Endothelial cell of umbilical vein (primary cell): Measurements from ENCODE around the gene ELMO1. TPM values are rescaled to one million over a fixed set of nuclear protein-coding genes. Genes with fewer than 3 reads are reported as not detected.
A peak's percentile ranks its signal among the peaks of the same experiment; 100 is the strongest.

Source experiments
- BruUV-seq: library from RNA; stranded (reverse); fragments of 400-500 nt; replicated peaks from 2 replicates; lab custom pipeline; 2021; lab: Mats Ljungman, UMichigan
- CTCF ChIA-PET: fragments of 300-600, 350-600 bp; sonication (Branson Sonifier 250); formaldehyde crosslinking; loops from one replicate; lab custom pipeline; 2021; ENCODE audit warnings: antibody characterized with exemption, inconsistent platforms; lab: Charles Lee
- POLR2A ChIA-PET: fragments of 300-600, 350-600 bp; sonication (Branson Sonifier 250); formaldehyde crosslinking; loops from one replicate; lab custom pipeline; 2021; ENCODE audit warnings: antibody characterized with exemption, inconsistent platforms; lab: Charles Lee
- DNase-seq: peaks from one replicate; pipeline ENCODE4 v3.0.0-alpha.2; 2011; ENCODE audit warnings: low read depth, low spot score
- FAIRE-seq: peaks from 2 replicates; lab custom pipeline; 2011; peaks lifted over from hg19 to GRCh38; lab: Jason Lieb, UNC
- H2AFZ ChIP-seq: 2 replicates; pipeline ENCODE4 v1.6.0; 2012; ENCODE audit warnings: low read depth, low read length, control low read depth, inconsistent platforms
- H3K27ac ChIP-seq: 2 replicates; pipeline ENCODE4 v1.5.1; 2011; ENCODE audit warnings: low read depth, mild to moderate bottlenecking, control low read depth, low read length, moderate library complexity; ENCODE audit not compliant: insufficient read depth
- H3K27me3 ChIP-seq, 2 experiments: 2 replicates each; pipeline versions ENCODE4 v1.6.0 to v1.6.1; 2011; ENCODE audit warnings: low read length in 2 of 2, mixed read lengths in 1 of 2; ENCODE audit not compliant: control insufficient read depth in 2 of 2, insufficient read depth in 2 of 2
- H3K36me3 ChIP-seq, 2 experiments: 2 replicates in 1 of 2; 3 replicates in 1 of 2; pipeline ENCODE4 v1.5.1; 2011; ENCODE audit warnings: low read length in 2 of 2, mild to moderate bottlenecking in 1 of 2, moderate library complexity in 1 of 2; ENCODE audit not compliant: control insufficient read depth in 2 of 2, insufficient read depth in 2 of 2; ENCODE audit errors: extremely low read depth in 1 of 2
- H3K4me1 ChIP-seq: 3 replicates; pipeline ENCODE4 v1.5.1; 2011; ENCODE audit warnings: mild to moderate bottlenecking, low read length; ENCODE audit not compliant: control insufficient read depth, insufficient read depth; ENCODE audit errors: extremely low read depth
- H3K4me2 ChIP-seq: 2 replicates; pipeline ENCODE4 v1.6.1; 2011; ENCODE audit warnings: low read length, control low read depth, mixed read lengths; ENCODE audit not compliant: insufficient read depth
- H3K4me3 ChIP-seq, 3 experiments: fragments of 200-600 bp in 1 of 3; sonication (generic), shearing (Covaris generic) in 1 of 3; replicated peaks in 1 of 3; 2 replicates each; pipeline ENCODE4 v1.5.1; 2011 to 2016; ENCODE audit warnings: control low read depth in 3 of 3, low read length in 3 of 3, mild to moderate bottlenecking in 2 of 3, inconsistent platforms in 1 of 3, low read depth in 1 of 3, moderate library complexity in 1 of 3; ENCODE audit not compliant: insufficient read depth in 1 of 3
- H3K79me2 ChIP-seq: 2 replicates; pipeline ENCODE4 v1.6.0; 2012; ENCODE audit warnings: low read length, inconsistent platforms; ENCODE audit not compliant: control insufficient read depth, insufficient read depth
- H3K9ac ChIP-seq: replicated peaks from 2 replicates; pipeline ENCODE3; 2011; ENCODE audit warnings: low read length, control low read depth; ENCODE audit not compliant: insufficient read depth; ENCODE audit errors: extremely low read depth
- H3K9me1 ChIP-seq: replicated peaks from 3 replicates; pipeline ENCODE4 v1.6.0; 2011; ENCODE audit warnings: mild to moderate bottlenecking, low read length; ENCODE audit not compliant: control insufficient read depth, insufficient read depth; ENCODE audit errors: extremely low read depth
- H3K9me3 ChIP-seq: replicated peaks from 2 replicates; pipeline ENCODE4 v1.5.1; 2012; ENCODE audit warnings: low read length, inconsistent platforms; ENCODE audit not compliant: control insufficient read depth, insufficient read depth
- H4K20me1 ChIP-seq: replicated peaks from 2 replicates; pipeline ENCODE3; 2011; ENCODE audit warnings: mild to moderate bottlenecking, low read length; ENCODE audit not compliant: control insufficient read depth, insufficient read depth; ENCODE audit errors: extremely low read depth
- CTCF ChIP-seq, 2 donors: IDR thresholded peaks; 1 replicate in 1 of 2; 2 replicates in 1 of 2; pipeline ENCODE4 v1.5.1; 2011; ENCODE audit warnings: low read length in 2 of 2, mild to moderate bottlenecking in 2 of 2, moderate library complexity in 2 of 2, control low read depth in 1 of 2, inconsistent platforms in 1 of 2, low read depth in 1 of 2; ENCODE audit not compliant: insufficient read depth in 1 of 2; ENCODE audit errors: extremely low read depth in 1 of 2
- EZH2 ChIP-seq: IDR thresholded peaks from 2 replicates; pipeline ENCODE4 v1.6.1; 2012; ENCODE audit warnings: borderline replicate concordance, low read depth, mild to moderate bottlenecking, moderate library complexity, low read length, inconsistent platforms; ENCODE audit not compliant: severe bottlenecking
- FOS ChIP-seq: IDR thresholded peaks from 2 replicates; pipeline ENCODE4 v1.6.1; 2011; ENCODE audit warnings: mild to moderate bottlenecking, low read length, moderate library complexity, borderline replicate concordance; ENCODE audit not compliant: insufficient read depth
- GATA2 ChIP-seq: IDR thresholded peaks from 2 replicates; pipeline ENCODE4 v1.7.0; 2011; ENCODE audit warnings: low read depth, mild to moderate bottlenecking, moderate library complexity, mixed read lengths, low read length; ENCODE audit not compliant: insufficient read length, insufficient read depth
- JUN ChIP-seq: IDR thresholded peaks from 2 replicates; pipeline ENCODE4 v1.6.1; 2011; ENCODE audit warnings: borderline replicate concordance, low read depth; ENCODE audit not compliant: insufficient read length, insufficient read depth
- MAX ChIP-seq: IDR thresholded peaks from 2 replicates; pipeline ENCODE4 v1.6.1; 2011; ENCODE audit not compliant: insufficient read depth, insufficient read length
- MYC ChIP-seq: IDR thresholded peaks from one replicate; pipeline ENCODE4 v1.6.1; 2011; ENCODE audit warnings: mild to moderate bottlenecking, low read depth, low read length
- POLR2A ChIP-seq: IDR thresholded peaks from 2 replicates; pipeline ENCODE4 v1.6.1; 2012; ENCODE audit warnings: low read depth, mild to moderate bottlenecking, control low read depth, low read length
- POLR2AphosphoS5 ChIP-seq: IDR thresholded peaks from 2 replicates; pipeline ENCODE4 v1.6.1; 2012; ENCODE audit warnings: low read depth, mild to moderate bottlenecking, control low read depth, low read length, moderate library complexity; ENCODE audit not compliant: insufficient read depth
- dilution Hi-C: fragments of 300-500 bp; cut with MboI; formaldehyde crosslinking; loops from one replicate; pipeline ENCODE4 v1.15.0; 2019; ENCODE audit warnings: low sequenced_read_pairs; ENCODE audit not compliant: extremely low pct_ligation_motif_present
- intact Hi-C: fragments of 100-400 bp; cut with micrococcal nuclease; formaldehyde crosslinking; loops from one replicate; pipeline ENCODE4 v1.10.0; 2022
- polyA plus RNA-seq, 4 experiments: library from polyadenylated mRNA; depleted of rRNA in 3 of 4; stranded (reverse) in 3 of 4; unstranded in 1 of 4; fragments of >200 nt; gene quantifications; 2 replicates each; pipeline versions ENCODE4 v1.2.1 to v1.2.3, GENCODE V29; 2011 to 2012; ENCODE audit warnings: missing spikeins in 1 of 4
- total RNA-seq: library from RNA; stranded (reverse); gene quantifications from 2 replicates; pipeline ENCODE4 v1.2.3, GENCODE V29; 2021

ELMO1 gene
- total and polyA plus RNA-seq, 2 donors (not counting 3 experiments of a cell fraction or from before 2014, with no cell fraction given), result 17.0 to 30.6 TPM

GRCh38 chr7:37430640-37431039 is 18.0 kb downstream of the ELMO1 start:
- dilution Hi-C loops (no loop called here), intact Hi-C loops (loop anchor here (1.0 to 2.0 kb wide), 5 partner anchors 11 to 76 kb away; no protein-coding TSS in a partner anchor)
- TF ChIP-seq CTCF (IDR thresholded peaks at IDR 0.05; ENCODE audit: extremely low read depth in 1 of 2, insufficient read depth in 1 of 2, low read depth in 1 of 2, low read length in 2 of 2) (no peak), POLR2A (no peak), MAX (no peak), JUN (peak; percentile 58), GATA2 (peak; percentile 77), MYC (no peak), EZH2 (no peak), POLR2AphosphoS5 (no peak), FOS (no peak)
- Histone ChIP-seq H3K4me2 (peak overlapping the region; percentile 74), H4K20me1 (no peaks in the 10 kb centered on the region), H3K9me1 (no peaks in the 10 kb centered on the region), H3K79me2 (no peaks in the 10 kb centered on the region), H3K27me3 (no peaks in the 10 kb centered on the region), H3K9me3 (no peaks in the 10 kb centered on the region), H3K27ac (peak overlapping the region; percentile 73), H3K9ac (peak overlapping the region; percentile 52), H3K4me3 (no peak overlapping the region), H2AFZ (peak overlapping the region; percentile 11), H3K4me1 (peaks cover 20% of the 10 kb centered on the region), H3K36me3 (no peaks in the 10 kb centered on the region)
- ChIA-PET CTCF (interaction anchor here (0.9 to 2.5 kb wide), 9 partner anchors 9 to 146 kb away, joined by 3 to 12 read pairs (median 4); partner anchors contain the start of gene ELMO1), POLR2A (interaction anchor here (1.1 kb wide), 1 partner anchor 17 kb away, joined by 3 read pairs; no protein-coding TSS in a partner anchor)
- FAIRE-seq (peak; percentile 94), DNase-seq (peak; percentile 93)
- BruUV-seq, result no TSS peak
